Epithelial cell of esophagus (primary cell): ENCODE data around the gene EIF1AY.

Experiments used
- DNase-seq: peaks from one replicate; pipeline ENCODE4 v3.0.0; 2010; ENCODE audit warnings: low read depth
- H3K4me3 ChIP-seq: 2 replicates; pipeline ENCODE4 v1.5.1; 2011; ENCODE audit warnings: mild to moderate bottlenecking, low read length, control low read depth
- TF ChIP-seq, protein P1 (sequence below): IDR thresholded peaks from 2 replicates; pipeline ENCODE4 v1.5.1; 2011; ENCODE audit warnings: low read depth, mild to moderate bottlenecking, low read length, control low read depth, inconsistent platforms; ENCODE audit not compliant: insufficient read depth; ENCODE audit errors: missing control alignments

The EIF1AY gene, protein sequence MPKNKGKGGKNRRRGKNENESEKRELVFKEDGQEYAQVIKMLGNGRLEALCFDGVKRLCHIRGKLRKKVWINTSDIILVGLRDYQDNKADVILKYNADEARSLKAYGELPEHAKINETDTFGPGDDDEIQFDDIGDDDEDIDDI

GRCh38 chrY:20575531-20576121 lies at the start of gene EIF1AY:
Gene EIF1AY (plus strand): TSS chrY:20575776. CDS start chrY:20575872, 96 bp downstream.
- TF ChIP-seq, protein P1, sequence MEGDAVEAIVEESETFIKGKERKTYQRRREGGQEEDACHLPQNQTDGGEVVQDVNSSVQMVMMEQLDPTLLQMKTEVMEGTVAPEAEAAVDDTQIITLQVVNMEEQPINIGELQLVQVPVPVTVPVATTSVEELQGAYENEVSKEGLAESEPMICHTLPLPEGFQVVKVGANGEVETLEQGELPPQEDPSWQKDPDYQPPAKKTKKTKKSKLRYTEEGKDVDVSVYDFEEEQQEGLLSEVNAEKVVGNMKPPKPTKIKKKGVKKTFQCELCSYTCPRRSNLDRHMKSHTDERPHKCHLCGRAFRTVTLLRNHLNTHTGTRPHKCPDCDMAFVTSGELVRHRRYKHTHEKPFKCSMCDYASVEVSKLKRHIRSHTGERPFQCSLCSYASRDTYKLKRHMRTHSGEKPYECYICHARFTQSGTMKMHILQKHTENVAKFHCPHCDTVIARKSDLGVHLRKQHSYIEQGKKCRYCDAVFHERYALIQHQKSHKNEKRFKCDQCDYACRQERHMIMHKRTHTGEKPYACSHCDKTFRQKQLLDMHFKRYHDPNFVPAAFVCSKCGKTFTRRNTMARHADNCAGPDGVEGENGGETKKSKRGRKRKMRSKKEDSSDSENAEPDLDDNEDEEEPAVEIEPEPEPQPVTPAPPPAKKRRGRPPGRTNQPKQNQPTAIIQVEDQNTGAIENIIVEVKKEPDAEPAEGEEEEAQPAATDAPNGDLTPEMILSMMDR: no peak
- peak within 1 kb of the TSS; percentile 81 for H3K4me3 ChIP-seq
- DNase-seq: peak; percentile 92

DNA sequence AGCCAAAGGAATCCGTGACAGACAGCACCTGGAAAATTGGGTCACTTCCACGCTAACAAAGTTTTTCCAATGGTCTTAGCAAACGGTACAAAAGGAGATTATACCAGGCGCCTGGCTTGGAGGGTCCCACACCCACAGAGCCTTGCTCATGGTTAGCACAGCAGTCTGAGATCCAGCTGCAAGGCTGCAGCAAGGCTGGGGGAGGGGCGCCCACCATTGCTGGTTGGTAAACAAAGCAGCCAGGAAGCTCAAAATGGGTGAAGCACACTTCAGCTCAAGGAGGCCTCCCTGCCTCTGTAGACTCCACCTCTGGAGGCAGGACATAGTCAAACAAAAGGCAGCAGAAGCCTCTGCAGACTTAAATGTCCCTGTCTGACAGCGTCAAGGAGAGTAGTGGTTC lies 47.1 kb upstream of the EIF1AY start:
- H3K4me3 ChIP-seq: no peak overlapping the region
- TF ChIP-seq, protein P1: no peak
- no peak for DNase-seq

- DNase-seq: no peak
- no peak overlapping the region for H3K4me3 ChIP-seq
- TF ChIP-seq, protein P1: no peak
Observed at GRCh38 chrY:20538186-20538585, 37.4 kb upstream of the EIF1AY start.

DNA sequence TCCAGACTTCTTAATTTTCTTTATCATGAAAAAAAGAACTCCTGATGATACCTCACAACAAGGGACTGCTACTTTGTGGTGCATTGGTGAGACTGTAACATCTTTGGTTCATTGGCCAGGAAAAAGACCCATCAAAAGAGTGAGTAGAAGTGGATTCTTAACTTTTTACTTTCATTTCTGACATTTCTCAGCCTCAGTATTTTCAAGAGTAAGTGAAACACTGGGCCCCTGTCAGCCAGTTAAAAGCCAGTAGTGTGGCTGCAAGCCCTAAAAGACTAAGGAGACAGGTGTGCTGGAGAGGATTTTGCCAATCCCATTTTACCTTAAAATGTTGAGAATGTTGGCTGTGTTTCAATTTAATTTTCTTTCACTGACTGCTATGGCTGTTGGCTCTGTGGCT lies 36.6 kb upstream of the EIF1AY start:
- TF ChIP-seq, protein P1: no peak
- H3K4me3 ChIP-seq: no peak overlapping the region
- no peak for DNase-seq

GRCh38 chrY:20544451-20544960 lies 31.1 kb upstream of the EIF1AY start:
- DNase-seq: no peak
- TF ChIP-seq, protein P1: no peak
- H3K4me3 ChIP-seq: no peak overlapping the region

DNA sequence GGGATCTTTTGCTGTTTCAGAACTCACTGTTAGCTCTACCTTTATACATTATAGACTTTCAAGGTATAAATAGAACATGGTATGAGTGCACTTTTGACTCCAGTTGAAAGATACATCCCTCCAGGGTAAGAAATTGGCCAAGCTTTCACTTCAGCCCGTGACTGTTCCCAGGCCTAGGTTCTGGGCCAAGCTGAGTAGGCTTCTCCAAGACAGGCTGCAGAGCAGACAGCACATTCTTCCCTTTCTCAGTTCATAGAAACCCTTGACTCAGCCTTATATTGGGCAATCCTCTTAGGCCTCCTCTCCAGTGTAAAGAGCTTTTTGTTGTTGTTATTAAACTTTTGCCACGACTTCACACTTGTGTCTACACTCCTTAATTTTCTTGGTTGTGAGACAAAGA lies 29.5 kb upstream of the EIF1AY start:
- peak; percentile 20 for DNase-seq
- no peak overlapping the region for H3K4me3 ChIP-seq
- TF ChIP-seq, protein P1: no peak

- TF ChIP-seq, protein P1: no peak
- H3K4me3 ChIP-seq: no peak overlapping the region
- DNase-seq: no peak
Observed at GRCh38 chrY:20549289-20549688, 26.3 kb upstream of the EIF1AY start.
